Measurements from ENCODE around the gene LRRK1.

DNA sequence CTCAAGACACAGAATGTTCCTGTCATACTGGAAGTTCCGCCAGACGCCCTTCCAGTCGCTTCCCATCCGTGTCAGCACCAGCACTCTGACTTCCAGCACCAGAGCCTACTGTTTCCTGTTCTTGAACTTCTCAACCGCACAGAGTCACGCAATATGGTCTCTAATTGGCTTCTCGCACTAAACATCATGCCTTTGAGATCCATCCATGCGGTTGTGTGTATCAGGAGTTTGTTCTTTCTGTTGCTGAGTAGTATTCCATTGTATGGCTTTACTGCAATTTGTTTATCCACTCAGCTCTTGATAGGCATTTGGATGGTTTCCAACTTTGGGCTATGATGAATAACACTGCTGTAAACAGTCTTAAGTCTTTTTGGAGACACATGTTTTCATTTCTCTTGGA is 112.1 kb downstream of the LRRK1 start:
- no peak for TF ChIP-seq CTCF (IDR thresholded peaks at IDR 0.05)
- TF ChIP-seq POLR2A (IDR thresholded peaks at IDR 0.05) = no peak

All from uterus (tissue), 2 donors.